ENCODE data around the gene NAT8L.

DNA sequence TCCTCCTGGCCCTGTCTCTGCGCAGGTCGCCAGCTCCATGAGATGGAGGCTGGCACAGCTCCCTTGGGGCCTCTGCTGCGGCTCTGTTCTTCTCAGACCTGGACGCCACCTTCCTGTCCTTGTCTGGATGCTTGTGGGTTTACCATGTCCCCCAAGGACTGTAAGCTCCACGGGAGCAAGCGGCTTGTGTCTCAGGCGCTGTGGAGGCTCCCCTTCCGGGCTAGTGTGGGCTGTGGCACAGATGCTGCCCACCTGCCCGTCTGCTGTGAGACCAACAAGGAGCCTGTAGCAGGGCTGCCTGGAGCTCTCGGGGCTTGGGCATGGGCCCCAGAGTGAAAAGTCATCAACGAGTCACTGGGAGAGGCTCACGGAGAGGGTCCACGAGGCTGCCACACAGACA, 25.2 kb downstream of the NAT8L start:
- TF ChIP-seq, protein P1, sequence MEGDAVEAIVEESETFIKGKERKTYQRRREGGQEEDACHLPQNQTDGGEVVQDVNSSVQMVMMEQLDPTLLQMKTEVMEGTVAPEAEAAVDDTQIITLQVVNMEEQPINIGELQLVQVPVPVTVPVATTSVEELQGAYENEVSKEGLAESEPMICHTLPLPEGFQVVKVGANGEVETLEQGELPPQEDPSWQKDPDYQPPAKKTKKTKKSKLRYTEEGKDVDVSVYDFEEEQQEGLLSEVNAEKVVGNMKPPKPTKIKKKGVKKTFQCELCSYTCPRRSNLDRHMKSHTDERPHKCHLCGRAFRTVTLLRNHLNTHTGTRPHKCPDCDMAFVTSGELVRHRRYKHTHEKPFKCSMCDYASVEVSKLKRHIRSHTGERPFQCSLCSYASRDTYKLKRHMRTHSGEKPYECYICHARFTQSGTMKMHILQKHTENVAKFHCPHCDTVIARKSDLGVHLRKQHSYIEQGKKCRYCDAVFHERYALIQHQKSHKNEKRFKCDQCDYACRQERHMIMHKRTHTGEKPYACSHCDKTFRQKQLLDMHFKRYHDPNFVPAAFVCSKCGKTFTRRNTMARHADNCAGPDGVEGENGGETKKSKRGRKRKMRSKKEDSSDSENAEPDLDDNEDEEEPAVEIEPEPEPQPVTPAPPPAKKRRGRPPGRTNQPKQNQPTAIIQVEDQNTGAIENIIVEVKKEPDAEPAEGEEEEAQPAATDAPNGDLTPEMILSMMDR (optimal IDR thresholded peaks at IDR 0.05 in 1 of 3, IDR thresholded peaks at IDR 0.05 in 1 of 3, conservative IDR thresholded peaks at IDR 0.05 in 1 of 3; ENCODE audit: extremely low read depth in 1 of 3, insufficient read depth in 2 of 3, low read length in 3 of 3) = no peak
- TF ChIP-seq EZH2 (IDR thresholded peaks at IDR 0.05; ENCODE audit: low read length) = no peak

Measured in keratinocyte (primary cell).